Measurements from ENCODE around the gene PRPH.

PRPH gene

DNA sequence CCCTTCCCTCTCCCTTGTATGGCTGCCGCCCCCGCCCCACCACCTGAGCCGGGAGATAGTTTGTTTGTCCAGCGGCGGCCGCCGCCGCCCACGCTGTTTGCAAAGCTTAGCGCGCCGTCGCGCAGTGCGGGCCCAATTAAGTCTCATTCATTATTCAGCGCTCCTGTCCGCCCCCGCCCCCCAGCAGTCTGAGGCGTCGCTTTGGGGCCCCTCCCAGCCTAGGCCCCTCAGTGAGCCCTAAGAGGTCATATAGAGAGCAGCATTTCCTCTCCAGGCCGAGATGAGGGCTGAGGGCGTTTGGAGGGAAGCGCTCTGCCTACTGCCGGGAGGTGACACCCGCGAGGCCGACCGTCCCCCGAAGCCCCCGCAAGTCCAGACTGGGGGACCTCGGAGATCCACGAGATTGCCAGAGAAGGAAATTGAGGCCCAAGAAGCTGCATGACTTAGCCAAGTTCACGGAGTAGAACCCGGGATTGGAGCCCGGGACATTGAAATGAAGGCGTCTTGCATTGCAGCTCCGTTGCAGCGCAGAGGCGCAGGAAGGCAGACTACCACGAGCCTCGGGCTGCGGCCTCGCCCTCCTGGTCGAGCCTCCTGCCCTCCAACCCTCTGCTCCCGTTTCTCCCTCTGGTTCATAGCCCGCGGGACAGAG lies 51.8 kb downstream of the PRPH start, which contains the start of gene DNAJC22:
TSS of gene DNAJC22 (plus strand) at position 230 of the 652 bp plus-strand sequence. CDS start 1,985 bp downstream, outside the sequence.
- DNase-seq (ENCODE audit: low read depth): no peak

DNA sequence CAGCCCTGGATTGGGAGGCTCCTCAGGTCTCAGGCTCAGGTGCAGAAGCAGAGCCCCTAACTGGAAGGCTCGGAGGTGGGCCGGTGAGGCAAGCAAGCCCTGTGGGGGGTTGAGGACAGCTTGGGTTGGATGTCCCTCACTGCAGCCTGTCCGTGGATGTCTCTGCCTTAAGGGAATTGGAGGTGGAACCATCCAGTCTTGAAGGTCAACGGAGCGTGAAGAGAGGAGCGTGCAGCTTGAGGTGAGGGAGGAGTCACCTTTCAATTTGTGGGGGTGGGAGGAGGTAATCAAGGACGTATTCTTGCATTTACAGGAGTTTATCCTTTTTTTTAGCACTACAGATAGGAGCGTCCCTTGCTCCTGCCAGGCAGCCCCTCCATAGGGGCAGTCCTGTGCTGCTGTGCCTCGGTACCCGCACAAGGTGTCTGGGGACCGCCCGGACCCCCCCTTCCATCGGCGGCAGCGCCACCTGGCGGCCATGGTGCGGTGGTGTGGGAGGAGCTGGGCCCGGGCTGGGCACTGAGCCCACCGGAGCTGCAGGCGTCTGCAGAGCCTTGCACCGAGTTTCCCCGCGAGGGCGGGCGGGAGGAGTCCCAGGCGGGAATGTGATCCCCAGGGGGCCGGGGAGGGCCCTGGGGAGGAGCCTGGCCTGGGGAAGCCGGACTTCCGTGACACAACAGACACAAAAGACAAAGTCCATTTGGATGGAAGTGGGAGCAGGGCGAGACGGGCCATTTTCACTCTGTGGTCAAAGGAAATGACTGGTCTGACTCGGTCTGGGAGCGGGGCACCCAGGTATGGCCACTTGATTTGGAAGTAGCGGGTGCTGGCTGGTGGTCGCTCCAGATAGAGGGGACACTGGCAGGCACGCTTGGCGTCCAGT lies 52.6 kb downstream of the PRPH start:
- DNase-seq (ENCODE audit: low read depth): peak; percentile 53

All from T-helper 22 cell (primary cell).